ENCODE results near the gene TTC34. TPM values are rescaled to one million over a fixed set of nuclear protein-coding genes. Genes with fewer than 3 reads are reported as not detected.

Gene TTC34
- total and polyA plus RNA-seq, 4 donors, result 0.10 to 1.6 (median 1.1) TPM

DNA sequence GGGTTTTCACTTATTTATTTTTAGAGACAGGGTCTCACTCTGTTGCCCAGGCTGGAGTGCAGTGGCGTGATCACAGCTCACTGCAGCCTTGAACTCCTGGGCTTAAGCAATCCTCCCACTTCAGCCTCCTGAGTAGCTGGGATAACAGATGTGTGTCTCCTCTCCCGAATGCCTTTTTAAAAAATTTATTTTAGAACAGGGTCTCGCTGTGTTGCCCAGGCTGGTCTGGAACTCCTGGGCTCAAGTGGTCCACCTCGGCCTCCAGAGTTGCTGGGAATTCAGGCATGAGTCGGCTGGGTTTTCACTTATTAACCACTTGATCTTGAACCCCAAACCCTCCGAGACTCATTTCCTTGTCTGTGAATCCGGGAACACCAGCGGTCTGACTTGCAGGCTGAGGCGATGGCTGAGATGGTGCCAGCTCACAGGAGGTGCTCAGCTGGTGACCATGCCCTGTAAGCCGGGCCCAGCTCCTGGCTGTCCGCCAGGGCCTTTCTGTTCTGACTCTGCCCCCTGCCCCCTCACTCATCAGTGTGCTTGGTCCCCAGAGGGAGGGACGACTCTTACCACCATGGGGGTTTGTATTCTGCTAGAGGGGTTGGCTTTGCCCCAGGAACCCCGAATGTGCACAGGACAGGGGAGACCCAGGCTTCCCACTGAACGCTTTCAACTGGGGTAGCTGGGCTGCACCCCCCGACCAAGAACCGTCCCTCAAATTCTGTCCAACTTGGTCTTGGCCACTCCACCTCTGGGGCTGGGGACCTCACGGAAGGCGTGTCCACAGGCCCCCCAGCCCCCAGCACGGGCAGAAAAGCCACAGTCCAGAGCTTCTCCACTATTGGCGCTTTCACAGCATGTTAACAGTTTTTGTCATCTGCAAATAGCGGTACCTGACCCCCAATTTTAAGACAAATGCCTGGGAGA is 191.2 kb downstream of the TTC34 start:
- no peak overlapping the region for H3K27ac ChIP-seq (ENCODE audit: low read depth, low read length)
- H3K4me3 ChIP-seq (ENCODE audit: low read depth, low read length), result no peak overlapping the region
- peaks cover 2% of the 10 kb centered on the region for H3K9me3 ChIP-seq (ENCODE audit: control insufficient read depth, insufficient read depth, low read length)
- DNase-seq (ENCODE audit: low read depth in 4 of 6, low spot score in 6 of 6), result peak in 3 of 6 donors; percentile 26 to 76 (median 66)
- H3K27me3 ChIP-seq (ENCODE audit: control insufficient read depth, insufficient read depth, low read length), result no peaks in the 10 kb centered on the region
- H3K4me1 ChIP-seq (ENCODE audit: control insufficient read depth, insufficient read depth, low read length), result peaks cover 44% of the 10 kb centered on the region
- WGBS (ENCODE audit: insufficient coverage), result 31% methylated on average over 16 of the region's 21 CpGs
- H3K36me3 ChIP-seq (ENCODE audit: control insufficient read depth, insufficient read depth, low read length), result no peaks in the 10 kb centered on the region

DNA sequence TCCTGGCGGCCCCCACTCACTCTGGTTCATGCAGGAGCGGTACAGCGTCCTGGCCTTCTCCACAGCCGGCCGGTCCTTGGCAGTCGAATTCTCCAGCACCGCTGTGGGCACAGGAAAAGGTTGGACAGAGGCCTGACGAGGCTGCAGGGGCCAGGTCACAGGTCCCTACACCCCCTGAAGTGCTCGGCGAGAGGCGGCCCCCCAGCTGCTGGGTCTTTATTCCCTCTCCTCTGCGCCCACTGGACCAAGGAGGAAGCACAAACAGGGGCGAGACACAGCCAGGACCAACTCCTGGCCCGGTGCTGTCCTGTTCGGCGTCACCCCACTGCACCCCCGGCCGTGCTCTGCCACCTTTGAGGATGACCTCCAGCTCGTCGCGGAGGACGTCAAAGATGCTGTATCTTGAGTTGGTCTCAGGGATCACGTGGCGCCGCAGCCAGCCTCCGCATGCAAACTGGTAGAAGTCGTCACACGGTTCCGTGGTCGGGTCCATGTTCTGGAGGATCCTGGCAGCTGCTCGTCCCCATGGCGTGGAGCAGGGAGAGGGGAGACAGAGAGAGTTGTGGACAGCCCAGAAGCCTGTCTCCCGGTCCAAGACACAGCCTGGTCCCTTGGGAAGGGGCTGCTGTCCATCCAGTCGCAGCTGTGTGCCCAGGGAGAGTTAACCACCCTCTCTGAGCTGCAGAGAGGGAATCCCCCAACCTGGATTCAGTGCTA is 192.0 kb downstream of the TTC34 start:
- Histone ChIP-seq H3K27ac (ENCODE audit: low read depth, low read length) (no peak overlapping the region), H3K27me3 (ENCODE audit: control insufficient read depth, insufficient read depth, low read length) (no peaks in the 10 kb centered on the region), H3K36me3 (ENCODE audit: control insufficient read depth, insufficient read depth, low read length) (no peaks in the 10 kb centered on the region), H3K4me1 (ENCODE audit: control insufficient read depth, insufficient read depth, low read length) (peaks cover 44% of the 10 kb centered on the region), H3K9me3 (ENCODE audit: control insufficient read depth, insufficient read depth, low read length) (peaks cover 2% of the 10 kb centered on the region), H3K4me3 (ENCODE audit: low read depth, low read length) (no peak overlapping the region)
- DNase-seq (ENCODE audit: low read depth in 4 of 6, low spot score in 6 of 6), result no peak
- 87% methylated on average over 33 of the region's 34 CpGs for WGBS (ENCODE audit: insufficient coverage)

GRCh38 chr1:2607641-2608091 is 193.8 kb downstream of the TTC34 start:
- peaks cover 44% of the 10 kb centered on the region for H3K4me1 ChIP-seq (ENCODE audit: control insufficient read depth, insufficient read depth, low read length)
- no peak overlapping the region for H3K4me3 ChIP-seq (ENCODE audit: low read depth, low read length)
- DNase-seq (ENCODE audit: low read depth in 4 of 6, low spot score in 6 of 6), result no peak
- no peaks in the 10 kb centered on the region for H3K9me3 ChIP-seq (ENCODE audit: control insufficient read depth, insufficient read depth, low read length)
- 42% methylated on average over 12 of the region's 13 CpGs for WGBS (ENCODE audit: insufficient coverage)
- H3K36me3 ChIP-seq (ENCODE audit: control insufficient read depth, insufficient read depth, low read length), result no peaks in the 10 kb centered on the region
- H3K27ac ChIP-seq (ENCODE audit: low read depth, low read length), result no peak overlapping the region
- peaks cover 2% of the 10 kb centered on the region for H3K27me3 ChIP-seq (ENCODE audit: control insufficient read depth, insufficient read depth, low read length)

DNA sequence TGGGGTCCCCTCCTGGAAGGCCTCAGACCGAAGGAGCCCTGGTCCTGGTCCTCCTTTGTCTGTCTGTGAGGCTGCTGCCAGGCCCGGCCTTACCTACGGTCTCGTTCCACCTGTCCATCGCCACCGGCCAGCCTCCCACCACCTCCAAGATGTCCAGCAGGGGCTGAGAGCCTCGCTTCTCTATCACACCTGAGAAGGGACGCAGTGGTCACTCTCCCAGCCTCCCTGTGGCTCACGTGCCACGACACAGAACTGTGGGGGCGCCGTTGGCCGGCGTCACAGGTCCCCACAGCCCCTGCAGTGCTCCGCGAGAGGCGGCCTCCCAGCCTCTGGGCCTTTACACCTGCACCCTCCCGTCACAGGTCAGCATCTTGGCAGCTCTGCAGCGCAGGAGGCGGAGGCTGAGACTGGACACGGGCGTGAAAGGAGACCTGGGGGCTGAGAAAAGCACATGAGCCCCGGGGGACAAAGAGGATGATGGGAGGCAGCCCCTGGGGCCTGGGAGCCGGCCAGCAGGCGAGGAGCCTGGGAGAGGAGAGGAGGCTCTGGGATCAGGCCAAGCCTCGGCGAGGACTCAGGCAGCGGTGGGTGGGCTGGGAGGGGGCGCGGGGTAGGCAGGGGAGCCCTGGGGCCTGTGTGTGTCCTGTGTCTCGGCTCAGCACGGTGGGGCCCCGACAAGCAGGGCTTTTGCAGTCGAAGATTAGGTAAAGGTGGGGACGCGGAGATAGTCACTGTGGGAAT is 194.4 kb downstream of the TTC34 start:
- no peak overlapping the region for H3K27ac ChIP-seq (ENCODE audit: low read depth, low read length)
- peaks cover 44% of the 10 kb centered on the region for H3K4me1 ChIP-seq (ENCODE audit: control insufficient read depth, insufficient read depth, low read length)
- peak in 1 of 6 donors; percentile 57 for DNase-seq (ENCODE audit: low read depth in 4 of 6, low spot score in 6 of 6)
- no peaks in the 10 kb centered on the region for H3K9me3 ChIP-seq (ENCODE audit: control insufficient read depth, insufficient read depth, low read length)
- H3K4me3 ChIP-seq (ENCODE audit: low read depth, low read length), result no peak overlapping the region
- no peaks in the 10 kb centered on the region for H3K36me3 ChIP-seq (ENCODE audit: control insufficient read depth, insufficient read depth, low read length)
- peaks cover 2% of the 10 kb centered on the region for H3K27me3 ChIP-seq (ENCODE audit: control insufficient read depth, insufficient read depth, low read length)
- 52% methylated on average over 34 of the region's 36 CpGs for WGBS (ENCODE audit: insufficient coverage)

GRCh38 chr1:2606396-2606880 is 195.1 kb downstream of the TTC34 start:
- H3K4me3 ChIP-seq (ENCODE audit: low read depth, low read length), result no peak overlapping the region
- WGBS (ENCODE audit: insufficient coverage), result 79% methylated on average over 14 of the region's 15 CpGs
- peaks cover 39% of the 10 kb centered on the region for H3K4me1 ChIP-seq (ENCODE audit: control insufficient read depth, insufficient read depth, low read length)
- peaks cover 2% of the 10 kb centered on the region for H3K27me3 ChIP-seq (ENCODE audit: control insufficient read depth, insufficient read depth, low read length)
- no peak for DNase-seq (ENCODE audit: low read depth in 4 of 6, low spot score in 6 of 6)
- H3K27ac ChIP-seq (ENCODE audit: low read depth, low read length), result no peak overlapping the region
- H3K36me3 ChIP-seq (ENCODE audit: control insufficient read depth, insufficient read depth, low read length), result no peaks in the 10 kb centered on the region
- H3K9me3 ChIP-seq (ENCODE audit: control insufficient read depth, insufficient read depth, low read length), result no peaks in the 10 kb centered on the region

DNA sequence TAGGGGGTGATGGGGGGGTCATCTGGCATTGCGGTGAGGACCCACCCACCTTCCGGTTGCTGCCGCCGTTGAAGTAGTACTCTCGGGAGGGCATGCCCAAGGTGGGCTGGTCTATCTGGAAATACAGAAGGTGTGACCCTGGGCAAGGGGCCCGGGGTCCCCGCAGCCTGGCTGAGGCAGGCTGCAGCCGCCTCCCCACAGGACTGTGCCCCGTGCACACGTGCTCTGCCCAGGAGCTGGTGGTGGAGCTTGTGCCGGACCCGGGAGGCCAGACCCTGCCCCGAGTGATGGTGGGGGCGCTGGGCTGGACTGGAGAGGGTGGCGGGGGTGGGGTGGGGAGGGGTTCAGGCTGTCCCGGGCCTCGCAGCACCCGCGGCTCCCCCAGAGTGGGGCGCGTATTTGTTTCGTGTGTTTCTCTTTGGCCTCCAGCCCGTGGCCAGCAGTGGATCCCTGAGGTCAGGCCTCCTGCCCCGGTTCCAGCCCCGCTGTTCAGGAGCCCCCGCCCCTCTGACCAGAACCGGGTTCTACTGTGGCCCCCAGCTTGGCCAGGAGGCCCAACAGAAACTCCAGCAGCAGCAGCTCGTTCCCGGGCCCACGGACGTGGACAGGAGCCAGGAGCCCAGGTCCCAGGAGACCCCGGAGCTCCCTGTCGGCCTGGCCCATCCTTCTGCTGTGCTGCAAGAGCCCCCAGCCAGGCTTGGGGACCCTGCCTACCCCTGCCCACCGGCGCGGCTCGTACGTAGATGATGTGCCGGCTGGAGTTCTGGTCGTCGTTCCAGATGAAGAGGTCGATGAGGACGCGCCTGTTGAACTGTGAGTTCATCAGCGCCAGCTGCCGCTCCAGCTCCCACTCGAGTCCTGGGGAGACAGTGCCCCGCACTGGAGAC is 195.7 kb downstream of the TTC34 start:
- 84% methylated on average over 44 of the region's 48 CpGs for WGBS (ENCODE audit: insufficient coverage)
- DNase-seq (ENCODE audit: low read depth in 4 of 6, low spot score in 6 of 6), result no peak
- no peaks in the 10 kb centered on the region for H3K36me3 ChIP-seq (ENCODE audit: control insufficient read depth, insufficient read depth, low read length)
- no peaks in the 10 kb centered on the region for H3K9me3 ChIP-seq (ENCODE audit: control insufficient read depth, insufficient read depth, low read length)
- peaks cover 32% of the 10 kb centered on the region for H3K4me1 ChIP-seq (ENCODE audit: control insufficient read depth, insufficient read depth, low read length)
- H3K27me3 ChIP-seq (ENCODE audit: control insufficient read depth, insufficient read depth, low read length), result peaks cover 2% of the 10 kb centered on the region
- no peak overlapping the region for H3K27ac ChIP-seq (ENCODE audit: low read depth, low read length)
- H3K4me3 ChIP-seq (ENCODE audit: low read depth, low read length), result no peak overlapping the region

- DNase-seq (ENCODE audit: low read depth in 4 of 6, low spot score in 6 of 6), result no peak
- Histone ChIP-seq H3K27me3 (ENCODE audit: control insufficient read depth, insufficient read depth, low read length) (peaks cover 2% of the 10 kb centered on the region), H3K27ac (ENCODE audit: low read depth, low read length) (no peak overlapping the region), H3K36me3 (ENCODE audit: control insufficient read depth, insufficient read depth, low read length) (no peaks in the 10 kb centered on the region), H3K4me1 (ENCODE audit: control insufficient read depth, insufficient read depth, low read length) (peaks cover 24% of the 10 kb centered on the region), H3K4me3 (ENCODE audit: low read depth, low read length) (no peak overlapping the region), H3K9me3 (ENCODE audit: control insufficient read depth, insufficient read depth, low read length) (no peaks in the 10 kb centered on the region)
- WGBS (ENCODE audit: insufficient coverage), result 81% methylated on average over 14 of the region's 14 CpGs
Observed at GRCh38 chr1:2604844-2605508, 196.5 kb downstream of the TTC34 start.

- 89% methylated on average over 19 of the region's 19 CpGs for WGBS (ENCODE audit: insufficient coverage)
- H3K27me3 ChIP-seq (ENCODE audit: control insufficient read depth, insufficient read depth, low read length), result peaks cover 2% of the 10 kb centered on the region
- DNase-seq (ENCODE audit: low read depth in 4 of 6, low spot score in 6 of 6), result no peak
- H3K27ac ChIP-seq (ENCODE audit: low read depth, low read length), result no peak overlapping the region
- H3K9me3 ChIP-seq (ENCODE audit: control insufficient read depth, insufficient read depth, low read length), result no peaks in the 10 kb centered on the region
- H3K4me1 ChIP-seq (ENCODE audit: control insufficient read depth, insufficient read depth, low read length), result peaks cover 18% of the 10 kb centered on the region
- H3K4me3 ChIP-seq (ENCODE audit: low read depth, low read length), result no peak overlapping the region
- no peaks in the 10 kb centered on the region for H3K36me3 ChIP-seq (ENCODE audit: control insufficient read depth, insufficient read depth, low read length)
Observed at GRCh38 chr1:2604156-2604843, 197.2 kb downstream of the TTC34 start.

Measured in spinal cord (tissue), 10 donors.